Right renal pelvis (tissue), 4 donors: Measurements from ENCODE around the gene CEP44. TPM values are rescaled to one million over a fixed set of nuclear protein-coding genes. Genes with fewer than 3 reads are reported as not detected.
A peak's percentile ranks its signal among the peaks of the same experiment; 100 is the strongest.
"Not testable (repeated sequence)": the region's sequence is repeated elsewhere in the genome, so short reads cannot be mapped to it uniquely, and the experiment has no call there.

Source experiments
- DNase-seq, 4 donors: peaks; one replicate each; pipeline ENCODE4 v3.0.0-alpha.2; 2013; ENCODE audit warnings: low read depth in 4 of 4, low spot score in 3 of 4, missing footprints in 1 of 4
- polyA plus RNA-seq, 4 donors: library from polyadenylated mRNA; unstranded; fragments of 120-200 nt; gene quantifications; one replicate each; pipeline ENCODE4 v1.2.1, GENCODE V29; 2013; ENCODE audit not compliant: insufficient read length in 4 of 4

The CEP44 gene, protein sequence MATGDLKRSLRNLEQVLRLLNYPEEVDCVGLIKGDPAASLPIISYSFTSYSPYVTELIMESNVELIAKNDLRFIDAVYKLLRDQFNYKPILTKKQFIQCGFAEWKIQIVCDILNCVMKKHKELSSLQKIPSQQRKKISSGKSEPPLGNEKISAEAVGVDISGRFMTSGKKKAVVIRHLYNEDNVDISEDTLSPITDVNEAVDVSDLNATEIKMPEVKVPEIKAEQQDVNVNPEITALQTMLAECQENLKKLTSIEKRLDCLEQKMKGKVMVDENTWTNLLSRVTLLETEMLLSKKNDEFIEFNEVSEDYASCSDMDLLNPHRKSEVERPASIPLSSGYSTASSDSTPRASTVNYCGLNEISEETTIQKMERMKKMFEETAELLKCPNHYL
- 10 to 100 TPM; 17.7 to 26.0 (median 20.9) TPM for polyA plus RNA-seq

DNA sequence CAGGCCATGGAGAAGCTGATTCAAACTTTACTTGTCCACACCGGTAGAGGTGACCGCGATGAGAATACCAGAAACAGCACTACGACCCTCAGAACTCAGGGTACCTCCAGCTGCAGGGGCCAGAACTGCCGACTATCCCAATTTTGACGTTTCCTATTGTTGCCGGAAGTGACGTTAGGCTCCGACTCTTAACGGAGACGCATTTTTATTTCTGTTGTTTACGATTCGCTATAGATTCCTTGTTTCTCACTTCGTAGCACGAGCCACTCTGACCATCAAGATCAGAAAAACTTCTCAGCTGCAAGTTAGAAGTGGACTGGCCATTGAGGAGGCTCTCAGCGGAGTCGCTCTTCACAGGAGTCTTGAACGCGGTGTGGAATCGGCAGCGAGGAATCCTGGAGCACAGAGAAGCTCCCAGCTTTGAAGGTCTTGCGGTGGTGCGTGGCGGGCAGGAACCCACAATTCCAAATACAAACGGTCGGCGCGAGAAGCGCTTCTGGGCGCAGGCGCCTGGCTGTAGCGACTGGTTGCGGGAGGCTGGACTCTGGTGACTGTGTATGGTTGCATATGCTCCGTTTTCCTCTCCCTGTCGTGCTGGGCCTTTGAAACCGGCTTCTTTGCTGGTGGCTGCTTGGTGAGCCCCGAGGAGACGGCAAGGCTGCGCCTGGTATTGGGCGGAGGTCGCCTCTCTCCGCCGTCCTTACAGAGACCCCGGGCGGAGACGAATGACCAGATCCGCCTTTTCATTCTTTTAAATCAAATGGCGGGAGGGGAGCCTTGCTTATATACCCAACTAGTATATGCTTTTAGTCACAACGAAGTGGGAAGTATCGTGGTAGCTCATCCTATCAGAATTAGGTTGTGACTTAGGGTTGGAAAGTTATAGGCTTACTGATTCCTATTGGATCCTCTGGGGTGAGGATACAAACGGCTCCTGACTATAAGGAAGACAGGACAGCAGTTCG is at the start of gene CEP44, which contains the start of gene FBXO8:
Gene CEP44 (plus strand): TSS at position 405 of the 965 bp plus-strand sequence. CDS start 15,211 bp downstream, outside the sequence.
Gene FBXO8 (minus strand): TSS at position 161 of the 965 bp plus-strand sequence. CDS start 20,575 bp downstream, outside the sequence.
- DNase-seq: peak; percentile 77 to 93 (median 82)

DNA sequence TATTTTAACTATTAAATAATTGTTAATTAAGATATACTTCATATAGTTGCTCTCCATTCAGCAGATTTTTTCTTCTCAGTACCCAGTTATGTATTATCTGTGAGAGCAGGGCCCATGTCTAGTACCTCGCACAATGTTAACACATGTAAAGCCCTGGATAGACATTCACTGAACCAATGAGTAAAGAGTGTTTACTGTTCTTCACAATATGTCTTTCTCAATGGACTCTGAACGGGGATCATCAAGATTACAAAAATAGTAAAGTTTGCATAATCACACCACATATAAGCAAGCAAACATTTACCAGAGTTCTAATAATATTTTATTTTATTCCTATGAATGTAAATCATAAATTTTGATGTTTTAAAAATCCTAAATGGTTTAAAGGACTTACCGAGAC is 47.4 kb upstream of the CEP44 start:
- no peak for DNase-seq

DNA sequence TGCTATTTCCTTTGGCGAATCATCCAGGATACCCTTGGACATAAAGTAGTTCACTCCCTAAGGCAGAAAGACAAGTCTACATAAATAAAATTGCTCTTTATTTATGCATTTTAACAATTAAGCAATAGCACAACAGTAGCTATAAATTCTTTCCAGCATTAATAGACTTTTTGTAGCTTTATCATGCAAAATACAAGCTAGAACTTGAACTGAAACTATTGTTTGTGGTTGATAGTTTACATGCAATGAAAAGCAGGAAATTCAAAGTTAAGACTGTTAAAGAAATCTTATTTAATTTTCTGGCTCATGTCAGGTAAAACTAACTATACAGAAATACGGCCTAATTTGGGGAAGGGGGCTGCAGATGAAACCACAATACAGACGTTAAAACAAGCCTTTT is 42.5 kb upstream of the CEP44 start:
- no peak for DNase-seq

DNA sequence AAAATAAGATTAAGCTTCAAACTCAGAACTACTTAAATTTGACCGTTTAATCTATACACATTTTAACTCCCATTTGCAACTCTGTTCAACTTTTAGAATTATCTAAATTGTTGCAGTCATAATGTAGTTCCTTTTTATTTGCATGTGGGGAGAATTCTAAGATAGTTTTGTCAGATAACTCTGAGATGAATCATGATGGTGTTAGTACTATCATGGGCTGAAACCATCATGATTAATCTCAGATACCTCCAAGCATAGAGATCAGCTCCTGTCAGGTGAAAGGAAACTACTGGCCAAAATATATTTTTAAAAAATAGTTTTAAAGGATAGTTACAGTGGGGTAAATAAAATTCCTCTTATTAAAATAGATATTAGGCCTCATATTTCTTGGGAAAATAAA is 39.3 kb upstream of the CEP44 start:
- DNase-seq: no peak

DNA sequence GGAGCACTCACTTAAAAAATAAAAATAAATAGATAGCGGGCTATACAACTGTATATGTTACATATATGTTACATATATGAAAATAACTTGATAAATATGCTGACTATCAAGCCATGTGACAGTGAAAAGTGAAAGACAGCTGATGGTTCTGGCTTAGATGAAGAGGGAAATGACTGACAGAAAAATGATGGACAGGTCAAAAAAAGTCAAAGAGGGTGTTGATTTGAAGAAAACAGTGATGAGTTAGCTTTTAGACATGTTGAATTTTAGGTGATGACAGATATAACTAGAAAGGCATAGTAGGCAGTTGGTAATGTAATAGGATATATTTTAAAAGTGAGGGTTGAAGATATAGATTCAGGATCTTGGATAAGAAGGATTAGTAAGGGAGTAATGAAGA is 38.0 kb upstream of the CEP44 start:
- DNase-seq: no peak

DNA sequence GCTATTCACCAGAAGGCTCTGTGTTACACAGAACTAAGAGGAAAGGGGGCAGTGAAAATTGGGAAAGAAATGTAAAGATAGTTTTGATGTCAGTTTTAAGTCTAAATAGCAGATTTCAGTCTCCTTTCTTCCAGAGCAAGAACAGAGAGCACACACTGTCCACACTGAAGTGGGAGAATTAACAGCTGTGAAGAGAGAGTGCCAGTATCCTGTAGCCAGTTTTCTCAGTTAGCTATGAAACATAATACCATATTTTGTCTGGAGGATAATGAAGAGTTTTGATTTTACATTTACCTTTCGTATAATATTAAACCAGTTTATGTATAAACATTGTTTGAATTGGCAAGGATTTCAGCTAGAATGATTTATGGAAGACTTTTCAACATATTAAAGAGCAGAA is 35.3 kb upstream of the CEP44 start:
- DNase-seq: no peak

DNA sequence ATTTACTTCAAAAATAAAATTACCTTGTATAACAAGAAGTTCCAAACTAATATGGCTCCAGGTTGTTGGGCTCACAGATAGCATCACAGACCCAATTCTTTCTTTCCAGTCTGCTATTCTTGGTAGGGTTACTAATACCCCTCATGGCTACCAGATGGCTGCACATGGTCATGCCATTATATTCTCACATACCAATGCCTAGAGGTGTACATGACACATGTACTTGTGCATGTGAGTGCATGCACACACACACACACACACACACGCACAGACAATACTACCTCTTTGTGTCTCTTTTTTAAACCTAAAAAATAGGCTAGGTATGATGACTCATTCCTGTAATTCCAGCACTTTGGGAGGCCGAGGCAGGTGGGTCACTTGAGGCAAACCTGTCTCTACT is 31.3 kb upstream of the CEP44 start:
- no peak for DNase-seq

DNA sequence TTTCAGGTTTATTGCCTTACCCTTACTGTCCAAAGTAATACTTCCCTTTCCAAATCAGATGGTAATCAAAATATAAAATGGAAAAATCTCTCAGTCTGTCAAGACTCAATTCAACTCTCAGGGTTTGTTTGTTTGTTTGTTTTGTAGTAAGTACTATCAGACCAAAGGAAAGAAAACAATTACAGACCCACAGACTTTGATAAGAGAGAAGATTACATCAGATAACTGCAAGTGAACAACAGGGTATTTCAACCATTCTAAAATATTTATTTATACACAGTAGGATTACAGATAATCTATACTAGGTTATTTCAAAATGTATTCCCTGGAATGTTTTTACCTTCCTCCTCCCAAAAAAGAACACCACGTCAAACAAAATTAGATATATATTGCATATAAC is 29.1 kb upstream of the CEP44 start:
- no peak for DNase-seq

DNA sequence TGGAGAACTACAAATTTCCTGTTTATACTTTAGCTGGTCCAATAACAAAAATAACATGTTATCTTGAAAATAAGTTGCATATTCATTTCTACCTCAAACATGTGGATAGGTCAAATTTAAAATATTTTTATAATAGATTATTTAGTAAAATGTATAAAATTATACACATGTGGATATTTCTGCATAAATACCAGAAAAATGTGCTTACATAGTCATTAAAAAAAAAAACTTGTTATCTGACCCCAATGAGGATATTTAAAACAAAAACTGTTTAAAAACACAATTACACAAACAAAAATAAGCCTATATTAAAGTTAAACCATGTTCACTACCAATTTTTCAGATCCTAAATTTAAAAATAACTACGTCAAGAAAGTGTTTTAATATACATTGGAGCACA is 28.3 kb upstream of the CEP44 start:
- DNase-seq: no peak

DNA sequence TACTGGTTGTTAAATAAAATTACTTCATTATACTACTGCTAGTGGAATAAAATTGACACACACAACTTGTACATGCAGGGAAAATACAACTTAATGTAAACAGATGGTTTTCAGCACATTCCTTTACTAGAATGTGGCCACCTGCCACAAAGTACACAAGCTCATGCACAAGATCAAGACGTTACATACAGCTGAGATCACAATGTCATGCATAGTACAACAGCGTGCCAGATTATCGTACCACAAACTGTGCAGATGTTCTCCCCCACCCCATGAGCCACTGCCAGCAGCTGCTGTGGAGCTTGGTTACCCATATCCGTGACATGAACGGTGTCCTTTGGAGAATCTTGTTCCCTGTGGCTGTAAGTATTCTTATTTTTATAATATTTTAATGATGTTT is 27.9 kb upstream of the CEP44 start:
- no peak for DNase-seq

DNA sequence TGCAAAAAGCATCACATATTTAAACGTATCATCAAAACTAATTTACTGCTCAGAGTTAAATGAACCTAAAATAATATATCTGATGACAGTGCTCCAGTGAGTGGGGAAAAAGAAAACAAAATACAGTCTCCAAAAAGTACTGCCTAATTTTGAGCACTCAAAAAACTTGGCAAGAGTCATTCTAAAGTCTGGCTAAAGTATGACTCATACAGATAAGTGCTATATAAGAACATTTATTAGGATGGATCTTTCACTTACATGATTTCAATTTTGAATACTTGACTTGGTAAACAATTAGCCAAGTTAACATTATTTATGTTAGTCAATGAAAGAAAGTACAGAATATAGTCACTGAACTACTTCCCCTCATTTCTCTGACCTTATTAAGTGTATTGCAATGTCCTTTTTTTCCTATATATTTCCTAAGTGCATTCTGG is 27.4 kb upstream of the CEP44 start:
- no peak for DNase-seq

DNA sequence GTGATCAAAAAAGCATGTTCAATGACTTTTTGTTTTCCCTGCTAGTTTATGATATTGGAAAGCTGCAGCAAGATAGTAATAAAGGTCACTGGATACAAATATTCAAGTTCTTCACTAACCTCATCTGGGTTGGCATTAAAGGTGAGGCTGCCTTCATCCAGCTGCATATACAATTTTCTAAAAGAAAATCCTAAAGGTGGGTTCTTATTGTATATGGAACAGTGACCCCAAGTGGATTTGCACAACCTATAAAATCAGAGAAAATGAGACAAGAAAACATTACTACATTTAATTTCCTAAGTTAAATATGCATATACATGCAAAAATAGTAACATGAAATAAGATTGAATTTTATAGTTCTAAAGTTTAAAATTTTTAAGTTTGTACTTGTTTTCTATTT is 24.1 kb upstream of the CEP44 start:
- DNase-seq: no peak

DNA sequence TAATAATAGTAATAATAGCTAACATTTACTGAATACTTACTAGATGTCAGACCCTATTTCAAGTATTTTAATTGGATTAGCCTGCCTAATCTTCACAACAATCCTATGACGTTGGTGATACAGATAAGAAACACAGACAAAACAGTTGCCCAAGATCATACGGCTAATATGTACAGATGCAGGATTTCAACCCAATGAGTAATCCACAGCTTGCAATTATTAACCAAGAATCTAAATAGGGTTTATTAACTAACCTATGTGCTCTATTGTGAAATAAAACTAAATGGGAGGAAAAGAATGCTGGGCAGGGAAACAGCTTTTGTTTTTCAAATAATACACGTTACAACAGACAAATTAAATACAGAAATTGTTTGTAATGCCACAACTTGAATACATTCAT is 23.6 kb upstream of the CEP44 start:
- no peak for DNase-seq

DNA sequence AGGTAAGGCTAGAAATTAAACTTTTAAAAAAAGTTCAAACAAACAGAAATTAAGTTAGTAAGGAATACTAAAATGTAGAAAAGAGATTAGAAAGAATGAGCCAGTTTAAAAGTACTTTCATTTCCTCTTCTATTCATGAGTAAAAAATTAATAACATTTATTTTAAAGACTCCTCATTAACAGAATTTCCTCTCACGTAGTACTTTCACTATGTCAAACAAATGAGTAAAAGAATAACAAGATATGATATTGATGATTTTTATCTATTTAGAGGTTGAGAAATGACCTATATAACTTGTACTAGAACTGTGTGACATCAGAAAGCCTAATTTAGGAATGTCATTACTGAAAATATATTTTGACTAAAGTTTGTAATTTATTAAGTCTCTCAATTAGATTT is 22.3 kb upstream of the CEP44 start:
- DNase-seq: not testable (repeated sequence)

DNA sequence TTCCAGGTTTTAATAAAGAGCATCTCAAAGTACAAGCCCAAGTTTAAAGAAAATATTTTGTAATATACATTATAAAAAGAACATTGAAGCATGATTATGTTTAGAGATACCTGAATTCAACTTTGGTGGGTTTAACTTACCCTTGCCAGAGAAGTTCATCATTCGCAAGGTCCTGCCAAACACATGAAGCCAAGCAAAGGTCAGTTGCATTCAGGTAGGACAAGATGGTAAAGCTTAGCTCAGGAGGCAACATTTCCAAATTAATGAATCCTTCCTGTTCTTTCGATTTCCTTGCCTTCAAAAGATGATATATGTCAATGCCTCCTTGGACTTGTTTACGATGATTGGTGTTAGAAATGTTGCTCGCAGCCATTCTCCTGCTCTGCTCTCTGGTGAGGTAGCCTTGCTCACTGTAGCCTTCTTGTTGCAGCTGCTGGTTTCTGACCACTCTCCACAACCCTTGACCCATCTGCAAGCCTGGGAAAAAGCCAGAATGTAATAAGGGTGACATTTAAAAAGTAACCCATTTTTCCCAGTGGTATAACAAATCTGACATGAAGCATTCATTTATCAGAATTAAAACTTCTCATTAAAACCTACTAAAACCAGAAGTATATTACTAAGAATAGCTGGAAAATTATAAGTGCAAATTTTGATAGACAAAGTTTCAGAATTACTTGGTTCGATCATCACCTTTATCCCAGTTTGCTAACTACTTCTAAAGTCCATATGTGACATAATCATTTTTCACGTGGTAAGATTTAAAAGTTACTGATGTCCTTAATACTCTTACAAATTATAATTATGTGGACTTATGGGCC is 20.9 kb upstream of the CEP44 start:
- DNase-seq: no peak

DNA sequence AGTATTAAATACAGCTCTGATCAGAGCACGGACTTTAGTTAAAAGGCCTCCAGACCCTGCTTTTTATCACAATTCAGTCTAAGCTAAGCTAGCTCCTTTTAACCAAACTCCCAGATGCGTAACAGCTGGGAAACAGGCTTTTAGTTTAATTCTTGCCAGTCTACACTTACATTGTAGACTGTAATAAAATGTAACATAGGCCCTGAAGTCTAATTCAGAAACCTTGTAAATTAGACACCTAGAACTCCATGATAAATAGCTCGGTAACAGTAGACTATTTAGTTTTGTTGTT is 20.3 kb upstream of the CEP44 start:
- no peak for DNase-seq

DNA sequence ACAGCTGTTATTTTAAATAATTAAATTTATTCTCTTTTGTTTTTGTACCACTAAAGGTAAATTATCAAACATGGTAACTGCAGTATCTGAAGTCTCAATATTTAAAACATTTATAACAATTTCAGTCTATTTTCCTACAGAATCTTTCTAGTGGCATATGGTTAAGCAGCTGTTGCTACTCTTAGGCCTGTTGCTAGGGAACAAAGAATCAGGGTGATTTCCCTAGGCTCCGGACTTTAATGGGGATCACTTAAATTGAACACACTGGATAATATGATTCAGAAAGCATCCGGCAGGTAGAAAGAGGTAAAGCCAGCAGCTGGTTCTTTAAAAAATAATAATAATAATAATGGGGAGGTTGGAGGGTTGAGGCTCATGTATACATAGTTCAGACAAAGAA is 17.8 kb upstream of the CEP44 start:
- no peak for DNase-seq

DNA sequence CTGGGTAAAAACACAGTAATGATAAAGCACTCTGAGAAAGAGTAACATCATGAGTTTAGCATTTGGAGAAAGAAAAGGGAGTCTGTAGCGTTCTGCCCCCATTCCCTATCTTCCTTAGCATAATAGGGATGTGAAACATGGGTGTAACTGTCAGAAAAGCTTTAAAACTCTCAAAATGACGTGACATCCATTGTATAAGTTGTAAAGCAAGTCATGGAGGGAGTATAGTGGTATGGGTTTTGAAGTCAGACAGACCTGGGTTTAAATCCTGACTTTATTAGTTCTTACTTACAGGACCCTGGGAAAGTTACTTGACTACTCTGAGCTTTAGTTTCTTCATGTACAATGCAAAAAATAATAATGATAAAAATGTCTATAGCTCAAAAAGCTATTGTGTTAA is 17.3 kb upstream of the CEP44 start:
- DNase-seq: no peak

DNA sequence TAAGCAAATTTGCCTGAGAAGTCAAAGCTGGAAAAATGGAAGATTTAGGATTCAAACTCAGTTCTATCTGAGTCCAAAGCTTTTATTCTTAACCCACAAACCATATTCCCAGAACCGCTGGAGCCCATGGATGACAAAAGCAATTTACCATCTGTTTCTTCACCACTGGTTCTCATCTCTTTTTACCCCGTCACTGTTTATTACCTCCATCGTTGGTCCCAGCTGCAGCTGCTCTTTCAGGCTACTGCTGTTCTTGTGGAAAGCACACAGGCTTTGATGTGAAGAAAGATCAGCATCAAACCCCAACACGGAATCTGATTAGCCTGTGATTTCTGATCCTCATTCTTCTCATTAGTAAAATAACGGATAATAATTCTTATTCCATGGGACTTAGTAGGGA is 9.8 kb upstream of the CEP44 start:
- DNase-seq: no peak

DNA sequence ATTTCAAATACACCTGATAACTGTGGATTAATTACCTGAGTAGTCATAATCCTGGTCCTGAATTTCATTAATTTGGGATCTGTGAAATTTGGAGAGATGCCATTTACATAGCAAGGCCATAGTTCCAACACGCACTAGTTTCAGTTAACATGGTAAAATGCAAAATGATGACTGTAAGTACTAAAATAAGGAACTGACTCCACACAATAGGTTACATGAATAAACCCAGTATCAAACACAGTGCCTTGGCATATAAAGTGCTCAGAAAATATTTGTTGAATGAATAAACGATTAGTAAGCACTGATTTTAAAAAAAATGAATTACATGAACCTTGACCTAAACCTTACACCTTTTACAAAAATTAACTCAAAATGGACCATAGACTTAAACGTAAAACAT is 9.3 kb upstream of the CEP44 start:
- no peak for DNase-seq

DNA sequence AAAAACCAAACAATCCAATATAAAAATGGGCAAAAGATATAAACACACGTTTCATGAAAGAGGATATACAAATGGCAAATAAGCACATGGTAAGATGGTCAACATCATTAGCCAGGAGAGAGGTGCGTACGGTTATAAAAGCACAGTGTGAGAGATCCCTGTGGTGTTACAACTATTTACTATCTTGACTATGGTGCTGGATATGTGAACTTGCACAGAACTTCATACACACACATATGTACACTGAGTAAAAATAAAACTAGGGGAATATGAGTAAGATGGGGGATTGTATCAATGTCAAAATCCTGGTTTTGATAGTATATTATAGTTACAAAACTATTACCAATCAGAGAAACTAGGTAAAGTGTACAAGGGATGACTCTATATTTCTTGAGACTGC is 8.6 kb upstream of the CEP44 start:
- DNase-seq: no peak
